PC-3 (cell line): ENCODE data around the gene MAGI2.

Experiments used
- CTCF ChIP-seq: fragments of 300-600 bp; sonication (generic); conservative IDR thresholded peaks from 2 replicates; pipeline ENCODE4 v1.5.1; 2017; ENCODE audit warnings: antibody characterized with exemption, low read depth, mild to moderate bottlenecking, low read length
- EZH2 ChIP-seq: fragments of 300-600 bp; sonication (generic); IDR thresholded peaks from one replicate; pipeline ENCODE4 v1.6.1; 2017; ENCODE audit warnings: antibody characterized with exemption, mild to moderate bottlenecking, low read length; ENCODE audit not compliant: unreplicated experiment
- EZH2phosphoT487 ChIP-seq: fragments of 300-600 bp; sonication (generic); IDR thresholded peaks from 2 replicates; pipeline ENCODE4 v1.6.1; 2018; ENCODE audit warnings: mild to moderate bottlenecking, antibody characterized with exemption, low read length, borderline replicate concordance

- TF ChIP-seq CTCF (no peak), EZH2 (no peak), EZH2phosphoT487 (no peak)
Observed at GRCh38 chr7:78095549-78095948, 1357.9 kb downstream of the MAGI2 start.
